Calu3 (cell line): Measurements from ENCODE around the gene MARCHF7. TPM values are rescaled to one million over a fixed set of nuclear protein-coding genes. Genes with fewer than 3 reads are reported as not detected.
"Not testable (repeated sequence)": the region's sequence is repeated elsewhere in the genome, so short reads cannot be mapped to it uniquely, and the experiment has no call there.

Experiments
- BruUV-seq: library from RNA; stranded (reverse); fragments of 400-500 nt; replicated peaks from 2 replicates; lab custom pipeline; 2021; lab: Mats Ljungman, UMichigan
- CTCF ChIA-PET: fragments of 300-600 bp; sonication (Branson Sonifier 250); formaldehyde crosslinking; loops from one replicate; lab custom pipeline; 2022; ENCODE audit warnings: antibody characterized with exemption; lab: Charles Lee
- DNase-seq: peaks from one replicate; pipeline ENCODE4 v3.0.0; 2022
- H3K27ac Mint-ChIP-seq: one replicate; pipeline ENCODE4 v1.8.0; 2022; ENCODE audit warnings: mixed read lengths; ENCODE audit not compliant: unreplicated experiment
- H3K27me3 Mint-ChIP-seq: one replicate; pipeline ENCODE4 v1.8.0; 2022; ENCODE audit warnings: mixed read lengths; ENCODE audit not compliant: unreplicated experiment
- H3K36me3 Mint-ChIP-seq: one replicate; pipeline ENCODE4 v1.8.0; 2022; ENCODE audit warnings: mild to moderate bottlenecking, moderate library complexity, mixed read lengths; ENCODE audit not compliant: insufficient read depth, unreplicated experiment
- H3K4me1 Mint-ChIP-seq: one replicate; pipeline ENCODE4 v1.8.0; 2022; ENCODE audit warnings: mild to moderate bottlenecking, low read depth, mixed read lengths; ENCODE audit not compliant: unreplicated experiment
- H3K4me3 Mint-ChIP-seq: one replicate; pipeline ENCODE4 v1.8.0; 2022; ENCODE audit warnings: mild to moderate bottlenecking, low read depth, moderate library complexity, mixed read lengths; ENCODE audit not compliant: unreplicated experiment
- H3K9me3 Mint-ChIP-seq: one replicate; pipeline ENCODE4 v1.8.0; 2022; ENCODE audit warnings: low read depth, mixed read lengths; ENCODE audit not compliant: unreplicated experiment
- intact Hi-C: fragments of 100-400 bp; cut with micrococcal nuclease; formaldehyde crosslinking; loops from one replicate; pipeline ENCODE4 v1.10.0; 2022; ENCODE audit not compliant: unreplicated experiment
- total RNA-seq: library from RNA; stranded (reverse); gene quantifications from 2 replicates; pipeline ENCODE4 v1.2.3, GENCODE V29; 2022
- TF ChIP-seq, protein P1 (sequence below): fragments of 200-600 bp; IDR thresholded peaks from one replicate; pipeline ENCODE4 v1.8.0; 2022; ENCODE audit warnings: antibody characterized with exemption; ENCODE audit not compliant: unreplicated experiment

The MARCHF7 gene
- total RNA-seq, 1 experiment from 2014 or later: 81.9 TPM

DNA sequence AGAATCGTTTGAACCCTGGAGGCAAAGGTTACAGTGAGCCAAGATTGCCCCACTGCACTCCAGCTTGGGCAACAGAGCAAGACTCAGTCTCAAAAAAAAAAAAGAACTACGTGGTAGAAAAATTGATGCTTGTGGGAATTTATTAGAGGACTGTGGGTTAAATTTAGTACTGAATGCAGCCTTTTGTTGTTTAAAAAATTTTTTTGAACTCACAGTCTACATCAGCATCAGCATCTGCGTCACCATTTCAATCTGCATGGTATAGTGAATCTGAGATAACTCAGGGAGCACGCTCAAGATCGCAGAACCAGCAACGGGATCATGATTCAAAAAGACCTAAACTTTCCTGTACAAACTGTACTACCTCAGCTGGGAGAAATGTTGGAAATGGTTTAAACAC is 30.5 kb downstream of the MARCHF7 start:
- Mint-ChIP-seq H3K36me3 (peaks cover 44% of the 10 kb centered on the region), H3K4me3 (no peak overlapping the region), H3K27ac (no peak overlapping the region), H3K9me3 (no peaks in the 10 kb centered on the region), H3K4me1 (no peaks in the 10 kb centered on the region), H3K27me3 (no peaks in the 10 kb centered on the region)
- BruUV-seq: no TSS peak
- CTCF ChIA-PET: no interaction called here
- intact Hi-C loops: no loop called here
- DNase-seq: no peak
- TF ChIP-seq, protein P1, sequence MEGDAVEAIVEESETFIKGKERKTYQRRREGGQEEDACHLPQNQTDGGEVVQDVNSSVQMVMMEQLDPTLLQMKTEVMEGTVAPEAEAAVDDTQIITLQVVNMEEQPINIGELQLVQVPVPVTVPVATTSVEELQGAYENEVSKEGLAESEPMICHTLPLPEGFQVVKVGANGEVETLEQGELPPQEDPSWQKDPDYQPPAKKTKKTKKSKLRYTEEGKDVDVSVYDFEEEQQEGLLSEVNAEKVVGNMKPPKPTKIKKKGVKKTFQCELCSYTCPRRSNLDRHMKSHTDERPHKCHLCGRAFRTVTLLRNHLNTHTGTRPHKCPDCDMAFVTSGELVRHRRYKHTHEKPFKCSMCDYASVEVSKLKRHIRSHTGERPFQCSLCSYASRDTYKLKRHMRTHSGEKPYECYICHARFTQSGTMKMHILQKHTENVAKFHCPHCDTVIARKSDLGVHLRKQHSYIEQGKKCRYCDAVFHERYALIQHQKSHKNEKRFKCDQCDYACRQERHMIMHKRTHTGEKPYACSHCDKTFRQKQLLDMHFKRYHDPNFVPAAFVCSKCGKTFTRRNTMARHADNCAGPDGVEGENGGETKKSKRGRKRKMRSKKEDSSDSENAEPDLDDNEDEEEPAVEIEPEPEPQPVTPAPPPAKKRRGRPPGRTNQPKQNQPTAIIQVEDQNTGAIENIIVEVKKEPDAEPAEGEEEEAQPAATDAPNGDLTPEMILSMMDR: no peak

DNA sequence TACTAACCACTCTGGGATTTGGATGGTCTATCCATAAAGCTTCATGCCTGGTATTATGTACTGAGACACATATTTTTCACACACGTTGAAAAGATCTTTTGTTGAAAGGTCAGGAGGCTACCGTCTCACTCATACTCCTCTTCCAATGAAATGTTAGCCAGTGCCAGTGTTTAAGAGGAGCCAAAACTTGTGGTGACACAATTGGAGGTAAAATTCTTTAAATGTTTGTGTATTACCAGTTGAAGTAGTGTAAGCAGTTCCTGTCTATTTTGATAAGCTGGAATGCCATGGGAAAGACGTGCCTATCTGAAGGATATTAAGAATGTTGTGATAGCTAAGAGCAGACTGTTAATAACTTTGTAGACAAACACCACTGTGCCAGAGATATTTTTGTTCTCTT is 32.1 kb downstream of the MARCHF7 start:
- BruUV-seq: no TSS peak
- H3K36me3 Mint-ChIP-seq: peaks cover 57% of the 10 kb centered on the region

DNA sequence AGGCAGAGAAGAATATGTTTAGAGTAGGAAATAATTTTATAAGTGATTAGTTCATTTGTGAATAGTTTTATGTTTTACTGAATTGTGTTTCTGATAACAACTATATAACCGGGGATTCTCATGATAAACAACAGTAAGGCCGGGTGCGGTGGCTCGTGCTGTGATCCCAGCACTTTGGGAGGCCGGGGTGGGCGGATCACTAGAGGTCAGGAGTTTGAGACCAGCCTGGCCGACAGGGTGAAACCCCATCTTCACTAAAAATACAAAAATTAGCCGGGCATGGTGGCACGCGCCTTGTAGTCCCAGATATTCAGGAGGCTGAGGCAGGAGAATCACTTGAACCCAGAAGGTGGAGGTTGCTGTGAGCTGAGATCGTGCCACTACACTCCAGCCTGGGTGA is 32.9 kb downstream of the MARCHF7 start:
- CTCF ChIA-PET, BruUV-seq, H3K4me1 Mint-ChIP-seq, H3K9me3 Mint-ChIP-seq, H3K27ac Mint-ChIP-seq, intact Hi-C loops, H3K27me3 Mint-ChIP-seq, DNase-seq, H3K4me3 Mint-ChIP-seq: not testable (repeated sequence)
- H3K36me3 Mint-ChIP-seq: peaks cover 51% of the 10 kb centered on the region

More for the DNA sequence above, 32.1 kb downstream of the MARCHF7 start:
- no peaks in the 10 kb centered on the region for H3K27me3 Mint-ChIP-seq
- no peak overlapping the region for H3K4me3 Mint-ChIP-seq
- intact Hi-C loops: no loop called here
- CTCF ChIA-PET: interaction anchor here (0.5 kb wide), 1 partner anchor 657 kb away, joined by 4 read pairs; no protein-coding TSS in a partner anchor
- no peaks in the 10 kb centered on the region for H3K9me3 Mint-ChIP-seq
- no peak for DNase-seq
- H3K4me1 Mint-ChIP-seq: no peaks in the 10 kb centered on the region
- TF ChIP-seq, protein P1: no peak
- H3K27ac Mint-ChIP-seq: no peak overlapping the region

DNA sequence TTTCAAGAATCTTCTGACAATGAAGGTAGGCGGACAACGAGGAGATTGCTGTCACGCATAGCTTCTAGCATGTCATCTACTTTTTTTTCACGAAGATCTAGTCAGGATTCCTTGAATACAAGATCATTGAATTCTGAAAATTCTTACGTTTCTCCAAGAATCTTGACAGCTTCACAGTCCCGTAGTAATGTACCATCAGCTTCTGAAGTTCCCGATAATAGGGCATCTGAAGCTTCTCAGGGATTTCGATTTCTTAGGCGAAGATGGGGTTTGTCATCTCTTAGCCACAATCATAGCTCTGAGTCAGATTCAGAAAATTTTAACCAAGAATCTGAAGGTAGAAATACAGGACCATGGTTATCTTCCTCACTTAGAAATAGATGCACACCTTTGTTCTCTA is 35.8 kb downstream of the MARCHF7 start:
- H3K36me3 Mint-ChIP-seq: peaks cover 42% of the 10 kb centered on the region
- intact Hi-C loops: no loop called here
- TSS peak; percentile 15 for BruUV-seq
- CTCF ChIA-PET: no interaction called here
- DNase-seq: no peak
- no peaks in the 10 kb centered on the region for H3K27me3 Mint-ChIP-seq
- no peak overlapping the region for H3K4me3 Mint-ChIP-seq
- no peaks in the 10 kb centered on the region for H3K9me3 Mint-ChIP-seq
- no peak overlapping the region for H3K27ac Mint-ChIP-seq
- H3K4me1 Mint-ChIP-seq: no peaks in the 10 kb centered on the region
- TF ChIP-seq, protein P1: no peak

DNA sequence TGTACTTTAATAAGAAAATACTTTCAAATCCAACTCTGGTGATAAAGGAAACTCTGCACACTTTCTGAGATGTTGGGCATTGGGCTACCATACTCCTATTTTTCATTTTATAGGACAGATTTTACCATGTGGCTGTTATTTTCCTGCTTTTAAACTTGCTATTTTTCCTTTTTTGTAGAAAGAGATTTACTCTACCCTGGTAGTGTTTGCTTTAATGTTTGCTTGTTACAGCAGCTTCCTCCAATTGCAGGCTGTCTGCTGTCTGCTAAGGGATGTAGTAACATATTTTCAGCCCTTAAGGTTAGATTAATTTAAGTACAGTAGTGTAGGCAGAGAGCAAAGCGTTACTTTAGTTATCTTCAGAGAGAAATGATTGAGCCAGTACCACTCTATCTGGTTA is 38.6 kb downstream of the MARCHF7 start:
- BruUV-seq: no TSS peak
- CTCF ChIA-PET: no interaction called here
- TF ChIP-seq, protein P1: no peak

More for the DNA sequence above, 38.6 kb downstream of the MARCHF7 start:
- no peak for DNase-seq
- Mint-ChIP-seq H3K9me3 (no peaks in the 10 kb centered on the region), H3K36me3 (peaks cover 33% of the 10 kb centered on the region), H3K27ac (no peak overlapping the region), H3K4me1 (no peaks in the 10 kb centered on the region), H3K27me3 (no peaks in the 10 kb centered on the region), H3K4me3 (no peak overlapping the region)
- intact Hi-C loops: no loop called here
